Measurements from ENCODE around the gene KIF9.
"Not testable (repeated sequence)": the region's sequence is repeated elsewhere in the genome, so short reads cannot be mapped to it uniquely, and the experiment has no call there.

The KIF9 gene

GRCh38 chr3:47250309-47251060 is 32.1 kb downstream of the KIF9 start:
- DNase-seq = no peak

GRCh38 chr3:47247131-47248064 is 35.2 kb downstream of the KIF9 start:
- DNase-seq = no peak

- no peak for DNase-seq
These were observed 37.3 kb downstream of the KIF9 start for GRCh38 chr3:47245271-47245670.

GRCh38 chr3:47244531-47245100 is 38.0 kb downstream of the KIF9 start:
- no peak for DNase-seq

- no peak for DNase-seq
These were observed 39.0 kb downstream of the KIF9 start for GRCh38 chr3:47243419-47244147.

GRCh38 chr3:47239929-47240328 is 42.7 kb downstream of the KIF9 start:
- no peak for DNase-seq

GRCh38 chr3:47238017-47238416 is 44.6 kb downstream of the KIF9 start:
- no peak for DNase-seq

- DNase-seq = no peak
These were observed 54.5 kb downstream of the KIF9 start for GRCh38 chr3:47228088-47228487.

GRCh38 chr3:47227678-47228077 is 54.9 kb downstream of the KIF9 start:
- no peak for DNase-seq

- no peak for DNase-seq
These were observed 57.2 kb downstream of the KIF9 start for GRCh38 chr3:47225310-47225906.

GRCh38 chr3:47223755-47224154 is 58.8 kb downstream of the KIF9 start:
- DNase-seq = no peak

GRCh38 chr3:47221798-47222197 is 60.8 kb downstream of the KIF9 start:
- DNase-seq = no peak

- DNase-seq = no peak
These were observed 71.7 kb downstream of the KIF9 start for GRCh38 chr3:47210863-47211405.

GRCh38 chr3:47206022-47206421 is 76.6 kb downstream of the KIF9 start:
- not testable (repeated sequence) for DNase-seq

GRCh38 chr3:47204875-47205274 is 77.7 kb downstream of the KIF9 start:
- no peak for DNase-seq

- no peak for DNase-seq
These were observed 80.1 kb downstream of the KIF9 start for GRCh38 chr3:47202542-47202941.

GRCh38 chr3:47197287-47197686 is 85.3 kb downstream of the KIF9 start:
- DNase-seq = no peak

- no peak for DNase-seq
These were observed 87.6 kb downstream of the KIF9 start for GRCh38 chr3:47194994-47195393.

GRCh38 chr3:47193871-47194859 is 88.4 kb downstream of the KIF9 start:
- DNase-seq = no peak

GRCh38 chr3:47186285-47186684 is 96.3 kb downstream of the KIF9 start:
- DNase-seq = no peak

- not testable (repeated sequence) for DNase-seq
These were observed 100.9 kb downstream of the KIF9 start for GRCh38 chr3:47181685-47182084.

All from NCI-H1436 (cell line).